Esophagus muscularis mucosa (tissue), 4 donors: ENCODE measurements around the gene CSTF1. TPM values are rescaled to one million over a fixed set of nuclear protein-coding genes. Genes with fewer than 3 reads are reported as not detected.

ENCODE experiments used
- DNase-seq: peaks from one replicate; pipeline ENCODE4 v3.0.0-alpha.2; 2017; ENCODE audit errors: extremely low spot score
- H3K27ac ChIP-seq, 4 donors: fragments of 200-600 bp; sonication (generic); replicated peaks in 1 of 4; 1 replicate in 3 of 4; 2 replicates in 1 of 4; pipeline ENCODE4 v1.5.1; 2016 to 2019; ENCODE audit warnings: mild to moderate bottlenecking in 1 of 4
- H3K27me3 ChIP-seq, 4 donors: fragments of 200-600 bp; sonication (generic); one replicate each; pipeline versions ENCODE4 v1.5.1 to v1.6.0; 2016 to 2019
- H3K36me3 ChIP-seq, 4 donors: fragments of 200-600 bp; sonication (generic); one replicate each; pipeline ENCODE4 v1.5.1; 2016 to 2019
- H3K4me1 ChIP-seq, 4 donors: fragments of 200-600 bp; sonication (generic); one replicate each; pipeline ENCODE4 v1.5.1; 2016 to 2019
- H3K4me3 ChIP-seq, 4 donors: fragments of 200-600 bp; sonication (generic); 1 replicate in 2 of 4; 2 replicates in 2 of 4; pipeline ENCODE4 v1.5.1; 2016 to 2019; ENCODE audit warnings: mild to moderate bottlenecking in 4 of 4, moderate library complexity in 1 of 4
- H3K9me3 ChIP-seq, 4 donors: fragments of 200-600 bp; sonication (generic); 1 replicate in 3 of 4; 2 replicates in 1 of 4; pipeline ENCODE4 v1.5.1; 2016 to 2019
- CTCF ChIP-seq, 3 experiments: fragments of 200-600 bp in 2 of 3; fragments of 450-650 bp in 1 of 3; sonication (generic) in 2 of 3; IDR thresholded peaks; one replicate each; pipeline ENCODE4 v1.5.1; 2017 to 2019; ENCODE audit warnings: antibody characterized with exemption in 3 of 3, mild to moderate bottlenecking in 2 of 3, moderate library complexity in 1 of 3
- EP300 ChIP-seq: sonication (generic); formaldehyde crosslinking; IDR thresholded peaks from one replicate; pipeline ENCODE4 v1.6.1; 2017; ENCODE audit warnings: antibody characterized with exemption
- POLR2A ChIP-seq: fragments of 450-650 bp; IDR thresholded peaks from one replicate; pipeline ENCODE4 v1.6.1; 2017; ENCODE audit warnings: antibody characterized with exemption, moderate library complexity, mild to moderate bottlenecking, low read depth
- POLR2AphosphoS5 ChIP-seq, 2 donors: sonication (generic); formaldehyde crosslinking; IDR thresholded peaks; one replicate each; pipeline ENCODE4 v1.6.1; 2017; ENCODE audit warnings: antibody characterized with exemption in 2 of 2
- WGBS: methylation state at CpG from one replicate; pipeline ENCODE4 v1.1.5; 2018; 5-methylcytosine and 5-hydroxymethylcytosine counted together
- intact Hi-C: fragments of 100-400 bp; cut with DNase I; formaldehyde crosslinking; loops from one replicate; pipeline ENCODE4 v1.15.1; 2023
- total RNA-seq, 4 donors: library from RNA; depleted of rRNA; stranded (reverse); fragments of >200 nt; gene quantifications; one replicate each; pipeline versions ENCODE4 v1.1.0 to v1.2.1, GENCODE V29; 2016

The CSTF1 gene
- total RNA-seq, 4 donors from 2014 or later = 16.2 to 22.9 (median 20.7) TPM

GRCh38 chr20:56371977-56372376 lies 20.5 kb upstream of the CSTF1 start:
- no peak for DNase-seq
- WGBS = 85% methylated on average over 11 of the region's 11 CpGs
- H3K36me3 ChIP-seq = peaks cover 18 to 38% (median 26%) of the 10 kb centered on the region in 4 donors
- H3K27me3 ChIP-seq = no peaks in the 10 kb centered on the region
- intact Hi-C loops = no loop called here
- TF ChIP-seq EP300 (no peak), POLR2A (no peak), CTCF (IDR thresholded peaks at IDR 0.05) (no peak), POLR2AphosphoS5 (IDR thresholded peaks at IDR 0.05) (no peak)
- no peaks in the 10 kb centered on the region for H3K9me3 ChIP-seq
- H3K4me3 ChIP-seq = no peak overlapping the region
- H3K4me1 ChIP-seq = no peaks in the 10 kb centered on the region
- no peak overlapping the region for H3K27ac ChIP-seq

GRCh38 chr20:56372850-56373249 lies 19.6 kb upstream of the CSTF1 start:
- Histone ChIP-seq H3K4me3 (no peak overlapping the region), H3K9me3 (no peaks in the 10 kb centered on the region), H3K27ac (no peak overlapping the region), H3K27me3 (no peaks in the 10 kb centered on the region), H3K4me1 (no peaks in the 10 kb centered on the region), H3K36me3 (peaks cover 9 to 29% (median 17%) of the 10 kb centered on the region in 4 donors)
- TF ChIP-seq POLR2AphosphoS5 (IDR thresholded peaks at IDR 0.05) (no peak), EP300 (no peak)
- intact Hi-C loops = no loop called here
- DNase-seq = no peak
- 75% methylated on average over 1 of the region's 1 CpG for WGBS

- intact Hi-C loops = no loop called here
- no peak overlapping the region for H3K27ac ChIP-seq
- no peak for DNase-seq
These were observed 18.5 kb upstream of the CSTF1 start for GRCh38 chr20:56373942-56374341.

GRCh38 chr20:56376331-56376730 lies 16.1 kb upstream of the CSTF1 start:
- WGBS = 83% methylated on average over 2 of the region's 2 CpGs
- H3K27ac ChIP-seq = no peak overlapping the region
- intact Hi-C loops = no loop called here

More at GRCh38 chr20:56373942-56374341, 18.5 kb upstream of the CSTF1 start:
- TF ChIP-seq POLR2A (no peak), POLR2AphosphoS5 (IDR thresholded peaks at IDR 0.05) (no peak), EP300 (no peak), CTCF (IDR thresholded peaks at IDR 0.05) (no peak)
- Histone ChIP-seq H3K36me3 (peaks cover 4 to 18% (median 9%) of the 10 kb centered on the region in 4 donors), H3K9me3 (no peaks in the 10 kb centered on the region), H3K27me3 (no peaks in the 10 kb centered on the region), H3K4me1 (no peaks in the 10 kb centered on the region), H3K4me3 (no peak overlapping the region)
- 78% methylated on average over 1 of the region's 1 CpG for WGBS

GRCh38 chr20:56378386-56378785 lies 14.1 kb upstream of the CSTF1 start:
- intact Hi-C loops = no loop called here
- TF ChIP-seq POLR2AphosphoS5 (IDR thresholded peaks at IDR 0.05) = no peak
- no peak for TF ChIP-seq CTCF (IDR thresholded peaks at IDR 0.05)
- TF ChIP-seq POLR2A = no peak
- TF ChIP-seq EP300 = no peak
- Histone ChIP-seq H3K4me3 (no peak overlapping the region), H3K27ac (no peak overlapping the region), H3K4me1 (no peaks in the 10 kb centered on the region), H3K27me3 (no peaks in the 10 kb centered on the region), H3K9me3 (no peaks in the 10 kb centered on the region), H3K36me3 (peaks cover 0 to 3% (median 0%) of the 10 kb centered on the region in 4 donors)
- 96% methylated on average over 3 of the region's 3 CpGs for WGBS
- no peak for DNase-seq

More at GRCh38 chr20:56376331-56376730, 16.1 kb upstream of the CSTF1 start:
- no peak for DNase-seq
- H3K4me3 ChIP-seq = no peak overlapping the region
- no peaks in the 10 kb centered on the region for H3K27me3 ChIP-seq
- no peak for TF ChIP-seq POLR2A
- no peak for TF ChIP-seq EP300
- TF ChIP-seq CTCF (IDR thresholded peaks at IDR 0.05) = no peak
- no peak for TF ChIP-seq POLR2AphosphoS5 (IDR thresholded peaks at IDR 0.05)
- no peaks in the 10 kb centered on the region for H3K4me1 ChIP-seq
- H3K36me3 ChIP-seq = peaks cover 0 to 3% (median 0%) of the 10 kb centered on the region in 4 donors
- H3K9me3 ChIP-seq = no peaks in the 10 kb centered on the region
